Vagina (tissue), 2 donors: ENCODE measurements around the gene EXPH5. TPM values are rescaled to one million over a fixed set of nuclear protein-coding genes. Genes with fewer than 3 reads are reported as not detected.

Source experiments
- DNase-seq, 2 donors: peaks; one replicate each; pipeline ENCODE4 v3.0.0-alpha.2; 2017; ENCODE audit errors: extremely low spot score in 2 of 2
- H3K27ac ChIP-seq: fragments of 200-600 bp; sonication (generic); one replicate; pipeline ENCODE4 v1.5.1; 2019
- H3K27me3 ChIP-seq: fragments of 200-600 bp; sonication (generic); one replicate; pipeline ENCODE4 v1.5.1; 2019
- H3K36me3 ChIP-seq, 2 donors: fragments of 200-600 bp; sonication (generic); one replicate each; pipeline ENCODE4 v1.5.1; 2017 to 2019
- H3K4me1 ChIP-seq: fragments of 200-600 bp; sonication (generic); one replicate; pipeline ENCODE4 v1.5.1; 2019
- H3K4me3 ChIP-seq, 2 donors: fragments of 200-600 bp; sonication (generic); 1 replicate in 1 of 2; 2 replicates in 1 of 2; pipeline ENCODE4 v1.5.1; 2016 to 2019
- H3K9me3 ChIP-seq: fragments of 200-600 bp; sonication (generic); one replicate; pipeline ENCODE4 v1.5.1; 2019
- CTCF ChIP-seq, 3 experiments: fragments of 450-650 bp in 2 of 3; fragments of 200-600 bp in 1 of 3; sonication (generic) in 1 of 3; IDR thresholded peaks; one replicate each; pipeline ENCODE4 v1.5.1; 2017 to 2019; ENCODE audit warnings: antibody characterized with exemption in 3 of 3, mild to moderate bottlenecking in 2 of 3, moderate library complexity in 2 of 3
- POLR2A ChIP-seq, 2 donors: fragments of 450-650 bp; IDR thresholded peaks; one replicate each; pipeline ENCODE4 v1.6.1; 2017; ENCODE audit warnings: antibody characterized with exemption in 2 of 2, mild to moderate bottlenecking in 2 of 2, moderate library complexity in 2 of 2
- POLR2AphosphoS5 ChIP-seq, 2 donors: sonication (generic); formaldehyde crosslinking; IDR thresholded peaks; one replicate each; pipeline ENCODE4 v1.9.0; 2017; ENCODE audit warnings: antibody characterized with exemption in 2 of 2, mild to moderate bottlenecking in 2 of 2, low read depth in 1 of 2; ENCODE audit not compliant: insufficient read depth in 1 of 2
- intact Hi-C: fragments of 100-400 bp; cut with DNase I; formaldehyde crosslinking; loops from one replicate; pipeline ENCODE4 v1.15.1; 2023
- total RNA-seq: library from RNA; depleted of rRNA; stranded (reverse); fragments of >200 nt; gene quantifications from one replicate; pipeline ENCODE4 v1.2.3, GENCODE V29; 2016

Gene EXPH5
- total RNA-seq, 1 donor from 2014 or later, result 16.7 TPM

- TF ChIP-seq CTCF (IDR thresholded peaks at IDR 0.05), result no peak
- no peak for TF ChIP-seq POLR2AphosphoS5 (IDR thresholded peaks at IDR 0.05; ENCODE audit: insufficient read depth in 1 of 2, low read depth in 1 of 2)
- TF ChIP-seq POLR2A (IDR thresholded peaks at IDR 0.05), result no peak
- Histone ChIP-seq H3K27ac (no peak overlapping the region), H3K4me1 (no peaks in the 10 kb centered on the region), H3K27me3 (no peaks in the 10 kb centered on the region), H3K36me3 (peaks cover 0 to 9% of the 10 kb centered on the region in 2 donors), H3K9me3 (no peaks in the 10 kb centered on the region), H3K4me3 (no peak overlapping the region)
- no peak for DNase-seq
- intact Hi-C loops, result no loop called here
These were observed 75.0 kb downstream of the EXPH5 start for GRCh38 chr11:108518581-108518980.

- Histone ChIP-seq H3K27ac (no peak overlapping the region), H3K27me3 (no peaks in the 10 kb centered on the region), H3K9me3 (no peaks in the 10 kb centered on the region), H3K36me3 (peaks cover 0 to 14% of the 10 kb centered on the region in 2 donors), H3K4me3 (no peak overlapping the region), H3K4me1 (no peaks in the 10 kb centered on the region)
- intact Hi-C loops, result no loop called here
- TF ChIP-seq CTCF (IDR thresholded peaks at IDR 0.05), result no peak
- no peak for TF ChIP-seq POLR2AphosphoS5 (IDR thresholded peaks at IDR 0.05; ENCODE audit: insufficient read depth in 1 of 2, low read depth in 1 of 2)
- no peak for TF ChIP-seq POLR2A (IDR thresholded peaks at IDR 0.05)
- DNase-seq, result no peak
These were observed 77.4 kb downstream of the EXPH5 start for GRCh38 chr11:108516125-108516524.

DNA sequence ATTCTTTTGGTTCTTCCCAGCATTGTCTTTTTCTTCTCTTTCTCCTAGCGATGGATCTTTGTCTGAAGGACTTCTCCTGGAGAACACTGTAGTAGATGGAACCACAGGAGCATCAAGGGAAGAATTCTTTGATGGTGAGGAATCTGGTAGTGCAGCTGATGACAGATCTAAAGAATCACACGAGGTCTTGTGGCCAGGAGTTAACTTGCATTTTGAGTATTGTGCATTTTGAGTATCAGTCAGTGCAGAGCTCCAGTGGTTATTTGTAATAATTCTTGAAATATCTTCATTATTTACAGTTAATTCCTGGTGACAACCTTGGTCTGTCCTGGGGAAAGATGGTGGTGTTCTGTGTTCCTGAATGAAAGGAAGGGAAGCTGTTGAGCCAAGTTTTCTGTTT lies 80.9 kb downstream of the EXPH5 start:
- no peaks in the 10 kb centered on the region for H3K9me3 ChIP-seq
- H3K27me3 ChIP-seq, result no peaks in the 10 kb centered on the region
- no peak overlapping the region for H3K4me3 ChIP-seq
- intact Hi-C loops, result no loop called here
- DNase-seq, result no peak
- peaks cover 0 to 14% of the 10 kb centered on the region in 2 donors for H3K36me3 ChIP-seq
- TF ChIP-seq POLR2A (IDR thresholded peaks at IDR 0.05), result no peak
- TF ChIP-seq CTCF (IDR thresholded peaks at IDR 0.05), result no peak
- TF ChIP-seq POLR2AphosphoS5 (IDR thresholded peaks at IDR 0.05; ENCODE audit: insufficient read depth in 1 of 2, low read depth in 1 of 2), result no peak
- no peaks in the 10 kb centered on the region for H3K4me1 ChIP-seq
- no peak overlapping the region for H3K27ac ChIP-seq

DNA sequence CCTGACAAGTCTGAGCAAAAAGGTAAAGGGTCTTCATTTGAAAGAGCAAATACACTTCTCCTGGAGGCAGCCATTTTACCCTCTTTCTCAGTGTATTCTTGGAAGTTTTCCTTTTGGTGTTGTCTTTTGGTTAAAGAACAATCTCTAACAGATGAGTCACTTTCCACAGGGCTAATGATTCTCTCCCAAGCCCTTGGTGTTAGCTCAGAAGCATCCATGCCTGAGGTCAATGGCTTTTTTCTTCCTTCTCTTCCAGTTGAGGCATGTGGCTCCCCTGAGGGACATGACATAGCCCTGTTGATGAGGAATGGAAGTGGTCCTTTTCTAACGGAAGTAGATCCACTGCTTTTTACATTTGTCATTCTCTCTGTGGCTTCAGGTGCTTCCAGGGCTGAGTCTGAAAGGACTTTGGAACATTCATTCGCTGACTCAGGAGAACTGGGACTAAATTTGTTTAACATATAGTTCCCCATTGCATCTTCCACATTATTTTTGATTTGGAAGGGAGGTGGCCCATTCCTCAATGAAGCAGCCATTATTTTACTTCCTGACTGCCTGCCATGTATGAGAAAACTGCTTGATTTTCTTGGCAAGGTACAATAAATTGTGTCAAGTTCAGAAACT lies 81.6 kb downstream of the EXPH5 start:
- intact Hi-C loops, result no loop called here
- H3K9me3 ChIP-seq, result no peaks in the 10 kb centered on the region

More for the DNA sequence above, 81.6 kb downstream of the EXPH5 start:
- no peak for DNase-seq
- Histone ChIP-seq H3K36me3 (peaks cover 0 to 14% of the 10 kb centered on the region in 2 donors), H3K4me3 (no peak overlapping the region), H3K4me1 (no peaks in the 10 kb centered on the region), H3K27ac (no peak overlapping the region), H3K27me3 (no peaks in the 10 kb centered on the region)
- no peak for TF ChIP-seq CTCF (IDR thresholded peaks at IDR 0.05)
- no peak for TF ChIP-seq POLR2AphosphoS5 (IDR thresholded peaks at IDR 0.05; ENCODE audit: insufficient read depth in 1 of 2, low read depth in 1 of 2)
- no peak for TF ChIP-seq POLR2A (IDR thresholded peaks at IDR 0.05)
